Omental fat pad (tissue), 4 donors: Measurements from ENCODE around the gene ERC2. TPM values are rescaled to one million over a fixed set of nuclear protein-coding genes. Genes with fewer than 3 reads are reported as not detected.

Experiments
- ATAC-seq: fragments of 150-250 bp; one replicate; pipeline ENCODE4 v1.9.1; 2016; ENCODE audit warnings: mild to moderate bottlenecking, moderate library complexity; ENCODE audit not compliant: low FRiP score
- DNase-seq: peaks from one replicate; pipeline ENCODE4 v3.0.0-alpha.2; 2019; ENCODE audit warnings: low spot score
- total RNA-seq, 4 donors: library from RNA; depleted of rRNA; stranded (reverse); fragments of >200 nt; gene quantifications; one replicate each; pipeline ENCODE4 v1.1.0, GENCODE V29; 2016
- TF ChIP-seq, protein P1 (sequence below), 3 donors: fragments of 450-650 bp; IDR thresholded peaks; one replicate each; pipeline ENCODE4 v1.5.1; 2016 to 2017; ENCODE audit warnings: antibody characterized with exemption in 3 of 3, mild to moderate bottlenecking in 3 of 3, moderate library complexity in 2 of 3

ERC2 gene
- total RNA-seq, 4 donors from 2014 or later = 0.75 to 4.2 (median 2.3) TPM; not detected in 1

DNA sequence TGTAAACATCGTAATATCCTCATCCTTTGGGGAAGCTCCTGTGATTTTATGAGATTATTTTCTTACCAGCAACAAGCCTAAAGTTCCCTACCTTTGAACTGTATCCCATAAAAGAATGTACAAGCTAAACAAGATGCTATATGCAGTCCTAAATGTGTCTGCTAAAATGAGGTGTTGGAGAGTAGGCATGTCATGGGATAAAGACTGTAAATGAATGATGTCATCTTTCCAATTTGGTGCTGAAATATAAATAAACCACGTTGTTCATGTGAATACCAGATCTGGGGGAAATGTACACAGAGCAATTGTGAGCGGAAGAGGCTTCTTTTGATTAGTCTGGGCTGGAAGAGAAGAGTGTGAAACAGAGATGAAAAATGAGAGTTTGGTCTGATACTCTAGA, 766.3 kb downstream of the ERC2 start:
- DNase-seq (no peak), ATAC-seq (no peak)
- TF ChIP-seq, protein P1, sequence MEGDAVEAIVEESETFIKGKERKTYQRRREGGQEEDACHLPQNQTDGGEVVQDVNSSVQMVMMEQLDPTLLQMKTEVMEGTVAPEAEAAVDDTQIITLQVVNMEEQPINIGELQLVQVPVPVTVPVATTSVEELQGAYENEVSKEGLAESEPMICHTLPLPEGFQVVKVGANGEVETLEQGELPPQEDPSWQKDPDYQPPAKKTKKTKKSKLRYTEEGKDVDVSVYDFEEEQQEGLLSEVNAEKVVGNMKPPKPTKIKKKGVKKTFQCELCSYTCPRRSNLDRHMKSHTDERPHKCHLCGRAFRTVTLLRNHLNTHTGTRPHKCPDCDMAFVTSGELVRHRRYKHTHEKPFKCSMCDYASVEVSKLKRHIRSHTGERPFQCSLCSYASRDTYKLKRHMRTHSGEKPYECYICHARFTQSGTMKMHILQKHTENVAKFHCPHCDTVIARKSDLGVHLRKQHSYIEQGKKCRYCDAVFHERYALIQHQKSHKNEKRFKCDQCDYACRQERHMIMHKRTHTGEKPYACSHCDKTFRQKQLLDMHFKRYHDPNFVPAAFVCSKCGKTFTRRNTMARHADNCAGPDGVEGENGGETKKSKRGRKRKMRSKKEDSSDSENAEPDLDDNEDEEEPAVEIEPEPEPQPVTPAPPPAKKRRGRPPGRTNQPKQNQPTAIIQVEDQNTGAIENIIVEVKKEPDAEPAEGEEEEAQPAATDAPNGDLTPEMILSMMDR (IDR thresholded peaks at IDR 0.05) = no peak

DNA sequence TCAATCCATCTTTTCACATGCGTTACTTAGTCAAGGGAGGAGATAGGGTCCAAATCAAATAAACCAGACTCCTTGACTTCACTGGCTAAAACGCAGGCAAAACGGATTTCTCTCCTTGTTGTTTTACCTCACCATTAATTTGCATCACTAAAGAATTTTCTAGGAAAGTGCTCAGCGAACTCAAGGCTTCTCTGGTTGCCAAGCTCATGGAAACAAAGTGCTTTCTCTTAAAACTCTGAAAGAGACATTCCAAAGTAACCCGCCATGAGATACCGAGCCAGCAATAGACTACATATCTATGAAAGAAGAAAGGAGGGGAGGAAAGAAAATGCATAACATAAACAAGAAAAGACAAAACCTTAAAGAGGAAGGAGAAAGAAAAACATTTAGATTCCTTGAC, 769.4 kb downstream of the ERC2 start:
- DNase-seq = no peak
- TF ChIP-seq, protein P1 (IDR thresholded peaks at IDR 0.05) = no peak
- ATAC-seq = no peak

DNA sequence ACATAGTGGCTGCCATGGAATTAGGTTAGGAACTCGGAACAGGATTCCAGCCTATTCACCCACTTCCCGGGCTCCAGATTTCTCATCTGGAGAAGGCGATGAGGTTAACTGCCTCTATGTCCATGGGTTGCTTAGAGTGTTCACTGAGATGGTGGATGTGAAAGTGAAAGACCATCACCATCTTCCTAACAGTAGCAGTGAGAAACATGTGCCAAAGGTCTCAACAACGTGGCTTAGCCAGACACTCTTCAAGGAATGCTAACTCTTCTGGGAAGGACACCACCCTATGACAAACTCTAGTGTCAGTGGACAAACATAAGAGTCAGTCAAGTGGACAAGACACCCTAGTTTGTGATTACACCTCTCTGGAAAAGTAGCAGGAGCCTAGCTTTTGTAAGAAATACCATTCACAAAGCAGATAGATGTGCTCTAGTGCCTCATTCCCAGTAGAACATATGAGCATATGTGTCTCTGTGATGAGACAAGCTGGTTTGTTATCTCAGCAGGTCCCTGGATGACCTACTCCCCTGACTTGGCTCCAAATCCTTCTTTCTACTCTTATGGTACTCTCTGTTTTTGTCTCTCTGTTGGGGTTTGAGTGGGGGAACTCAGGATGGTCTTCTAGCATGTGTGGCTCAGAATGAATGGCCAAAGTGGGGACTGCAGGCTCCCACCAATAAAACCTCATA, 770.9 kb downstream of the ERC2 start:
- DNase-seq = no peak
- TF ChIP-seq, protein P1 (IDR thresholded peaks at IDR 0.05) = no peak
- no peak for ATAC-seq

DNA sequence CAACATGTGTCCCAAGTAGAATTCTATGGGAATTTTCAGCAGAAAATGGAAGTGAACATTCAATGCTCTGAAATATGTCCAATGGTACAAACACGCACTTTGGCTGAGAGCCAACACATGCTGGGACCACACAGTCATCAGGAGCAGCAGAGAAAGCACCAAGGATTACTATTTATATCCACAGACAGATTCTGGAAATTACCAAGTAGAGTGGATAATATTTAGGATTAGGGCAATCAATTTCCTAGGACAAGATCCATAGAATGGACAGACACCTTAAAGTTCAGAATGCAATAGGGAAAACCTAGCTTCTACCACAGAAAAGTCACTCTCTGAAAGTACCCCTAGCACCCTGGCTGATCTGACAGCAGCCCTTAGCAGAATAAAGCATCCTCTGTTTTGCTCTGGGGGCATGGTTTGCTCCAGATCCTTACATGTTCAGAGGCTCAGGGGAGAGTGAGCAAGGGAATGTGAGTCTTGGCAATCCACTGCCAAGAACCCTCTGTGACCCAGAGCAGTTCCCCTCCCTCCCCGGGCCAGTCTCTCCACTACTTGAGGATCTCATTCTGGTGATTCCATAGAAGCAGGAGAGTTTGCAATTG, 775.2 kb downstream of the ERC2 start:
- ATAC-seq (no peak), DNase-seq (no peak)
- TF ChIP-seq, protein P1 (IDR thresholded peaks at IDR 0.05) = no peak

DNA sequence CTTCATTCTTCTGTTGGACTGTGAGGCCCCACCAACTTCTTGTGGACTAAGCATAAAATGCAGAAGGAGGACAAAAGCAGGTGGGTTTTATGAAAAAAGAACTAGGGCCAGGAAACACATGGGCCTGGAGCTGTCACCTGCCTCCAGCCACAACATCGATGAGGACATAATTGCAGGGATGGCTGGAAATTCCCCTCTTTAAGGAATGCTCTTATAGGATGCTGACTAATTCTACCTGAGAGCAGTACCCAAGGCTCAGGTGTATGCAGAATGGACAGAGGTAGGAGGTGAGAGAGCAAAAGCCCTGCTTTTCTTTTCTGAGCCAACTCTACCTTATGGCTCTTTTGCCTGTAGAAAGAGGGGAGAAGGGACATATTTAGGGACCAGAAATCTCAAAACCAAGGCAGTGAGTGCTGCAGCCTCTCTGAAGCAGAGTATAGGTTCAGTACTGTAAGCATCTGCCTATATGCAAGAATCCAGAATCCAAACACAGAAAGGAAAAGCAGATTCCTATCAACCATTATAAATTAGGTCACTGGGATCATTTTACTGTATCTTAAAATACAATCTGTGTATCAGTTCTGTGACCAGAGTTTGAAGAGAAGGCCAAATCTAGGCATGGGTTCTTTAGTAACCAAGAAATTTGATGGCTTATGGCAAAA, 775.8 kb downstream of the ERC2 start:
- DNase-seq = no peak
- TF ChIP-seq, protein P1 (IDR thresholded peaks at IDR 0.05) = no peak
- no peak for ATAC-seq

DNA sequence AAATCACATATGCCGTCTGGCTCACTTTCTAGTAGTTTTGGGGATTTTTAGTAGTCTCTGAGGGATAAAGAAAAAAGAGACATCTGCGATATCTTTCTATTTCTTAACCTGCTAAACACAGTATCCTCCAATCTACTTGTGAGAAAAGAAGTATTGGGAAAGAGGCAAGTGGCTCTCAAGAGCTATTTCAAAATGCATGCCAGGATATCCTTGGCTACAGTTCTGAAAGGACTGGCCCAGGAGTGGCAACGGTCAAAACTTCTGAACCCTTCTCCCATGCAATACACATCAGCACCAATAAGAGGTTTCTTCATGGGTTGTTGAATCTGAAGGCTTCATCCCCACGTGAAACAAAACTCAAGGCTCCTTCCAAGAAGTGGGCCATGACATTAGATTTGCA, 777.1 kb downstream of the ERC2 start:
- peak; percentile 44 for ATAC-seq
- TF ChIP-seq, protein P1 (IDR thresholded peaks at IDR 0.05) = no peak
- no peak for DNase-seq
